ENCODE measurements around the gene SRGN. TPM values are rescaled to one million over a fixed set of nuclear protein-coding genes. Genes with fewer than 3 reads are reported as not detected.

SRGN gene
- total and polyA plus RNA-seq, 2 donors (not counting 1 experiment from before 2014, with no cell fraction given), result 83.9 to 363 TPM

DNA sequence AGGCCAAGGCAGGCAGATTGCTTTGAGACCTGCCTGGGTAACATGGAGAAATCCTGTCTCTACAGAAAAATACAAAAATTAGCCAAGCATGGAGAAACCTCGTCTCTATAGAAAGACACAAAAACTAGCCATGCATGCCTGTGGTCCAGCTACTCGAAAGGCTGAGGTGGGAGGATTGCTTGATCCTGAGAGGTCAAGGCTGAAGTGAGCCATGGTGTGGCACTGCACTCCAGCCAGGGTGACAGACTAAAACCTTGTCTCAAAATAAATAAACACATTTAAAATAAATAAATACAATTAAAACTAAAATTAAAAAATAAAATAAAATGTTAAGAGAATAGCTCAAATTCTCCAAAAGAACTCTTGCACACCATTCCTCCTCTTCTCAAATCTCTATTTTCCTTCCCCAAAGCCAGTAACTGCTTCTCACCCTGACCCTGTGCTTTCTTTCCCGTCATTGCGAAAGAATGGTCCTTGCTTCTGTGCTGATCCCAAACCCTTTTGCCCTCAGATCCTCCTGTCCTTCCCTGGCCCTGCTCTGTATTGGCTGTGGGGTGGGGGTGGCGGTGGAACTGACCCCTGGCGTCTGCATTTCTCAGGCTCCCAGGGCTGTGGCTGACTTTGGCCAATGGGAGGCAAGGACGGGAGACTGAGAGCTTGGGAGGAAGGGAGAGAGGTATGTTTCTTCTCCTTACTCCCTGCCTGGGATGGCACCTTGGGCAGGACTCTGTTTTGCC lies 12.4 kb downstream of the SRGN start:
- H3K4me2 ChIP-seq (ENCODE audit: extremely low read depth, insufficient read depth, low read length), result peak overlapping the region; percentile 3
- no peaks in the 10 kb centered on the region for H3K4me1 ChIP-seq (ENCODE audit: control insufficient read depth, extremely low read depth, insufficient read depth, low read length)
- no peaks in the 10 kb centered on the region for H3K27me3 ChIP-seq (ENCODE audit: control insufficient read depth, insufficient read depth, low read length)
- no peaks in the 10 kb centered on the region for H3K79me2 ChIP-seq (ENCODE audit: control insufficient read depth, insufficient read depth, low read length)
- H3K4me3 ChIP-seq (replicated peaks in 1 of 4; ENCODE audit: control extremely low read depth in 1 of 4, insufficient read depth in 1 of 4, low read depth in 3 of 4, low read length in 4 of 4), result no peak overlapping the region
- no peak for TF ChIP-seq EZH2 (IDR thresholded peaks at IDR 0.05; ENCODE audit: low read length, missing control alignments)
- TF ChIP-seq, protein P1, sequence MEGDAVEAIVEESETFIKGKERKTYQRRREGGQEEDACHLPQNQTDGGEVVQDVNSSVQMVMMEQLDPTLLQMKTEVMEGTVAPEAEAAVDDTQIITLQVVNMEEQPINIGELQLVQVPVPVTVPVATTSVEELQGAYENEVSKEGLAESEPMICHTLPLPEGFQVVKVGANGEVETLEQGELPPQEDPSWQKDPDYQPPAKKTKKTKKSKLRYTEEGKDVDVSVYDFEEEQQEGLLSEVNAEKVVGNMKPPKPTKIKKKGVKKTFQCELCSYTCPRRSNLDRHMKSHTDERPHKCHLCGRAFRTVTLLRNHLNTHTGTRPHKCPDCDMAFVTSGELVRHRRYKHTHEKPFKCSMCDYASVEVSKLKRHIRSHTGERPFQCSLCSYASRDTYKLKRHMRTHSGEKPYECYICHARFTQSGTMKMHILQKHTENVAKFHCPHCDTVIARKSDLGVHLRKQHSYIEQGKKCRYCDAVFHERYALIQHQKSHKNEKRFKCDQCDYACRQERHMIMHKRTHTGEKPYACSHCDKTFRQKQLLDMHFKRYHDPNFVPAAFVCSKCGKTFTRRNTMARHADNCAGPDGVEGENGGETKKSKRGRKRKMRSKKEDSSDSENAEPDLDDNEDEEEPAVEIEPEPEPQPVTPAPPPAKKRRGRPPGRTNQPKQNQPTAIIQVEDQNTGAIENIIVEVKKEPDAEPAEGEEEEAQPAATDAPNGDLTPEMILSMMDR (conservative IDR thresholded peaks at IDR 0.05 in 1 of 2, IDR thresholded peaks at IDR 0.05 in 1 of 2; ENCODE audit: low read depth in 1 of 2, low read length in 2 of 2), result no peak
- H2AFZ ChIP-seq (ENCODE audit: low read length), result no peak overlapping the region
- no peak overlapping the region for H3K27ac ChIP-seq (ENCODE audit: insufficient read depth, low read length)
- no peaks in the 10 kb centered on the region for H3K9me3 ChIP-seq (ENCODE audit: control insufficient read depth, insufficient read depth, low read depth, low read length)
- no peaks in the 10 kb centered on the region for H4K20me1 ChIP-seq (ENCODE audit: control insufficient read depth, extremely low read depth, insufficient read depth, low read length)
- DNase-seq (ENCODE audit: low read depth in 2 of 2), result peak in 1 of 2 donors; percentile 29
- no peak overlapping the region for H3K9ac ChIP-seq (ENCODE audit: insufficient read depth, low read length)
- no peaks in the 10 kb centered on the region for H3K36me3 ChIP-seq (ENCODE audit: control insufficient read depth, insufficient read depth, low read length)

DNA sequence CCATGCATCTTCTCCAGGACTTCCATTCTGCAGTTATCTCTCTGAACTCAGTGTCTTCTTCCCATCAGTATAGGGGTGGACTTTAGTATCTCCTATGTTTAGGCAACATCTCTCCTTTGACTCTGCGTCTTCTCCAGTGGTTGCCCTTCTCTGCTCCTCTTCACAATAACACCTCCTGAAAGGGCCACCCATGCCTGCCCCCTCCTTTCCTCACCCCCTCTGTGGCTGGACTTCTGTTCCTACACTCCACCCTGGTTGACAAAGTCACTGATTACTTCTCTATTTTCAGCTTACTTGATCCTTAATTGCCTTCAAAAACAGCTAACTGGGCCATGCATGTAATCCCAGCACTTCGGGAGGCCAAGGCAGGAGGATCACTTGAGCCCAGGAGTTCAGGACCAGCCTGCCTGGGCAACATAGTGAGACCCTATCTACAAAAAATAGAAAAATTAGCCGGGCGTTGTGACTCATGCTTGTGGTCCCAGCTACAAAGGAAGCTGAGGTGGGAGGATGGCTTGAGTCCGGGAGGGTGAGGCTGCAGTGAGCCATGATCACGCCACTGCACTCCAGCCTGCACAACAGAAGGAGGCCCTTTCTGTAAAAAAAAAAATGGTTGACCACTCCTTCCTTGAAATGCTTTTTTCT lies 13.7 kb downstream of the SRGN start:
- Histone ChIP-seq H3K36me3 (ENCODE audit: control insufficient read depth, insufficient read depth, low read length) (no peaks in the 10 kb centered on the region), H3K9ac (ENCODE audit: insufficient read depth, low read length) (no peak overlapping the region), H3K4me1 (ENCODE audit: control insufficient read depth, extremely low read depth, insufficient read depth, low read length) (no peaks in the 10 kb centered on the region), H3K79me2 (ENCODE audit: control insufficient read depth, insufficient read depth, low read length) (no peaks in the 10 kb centered on the region), H3K4me3 (replicated peaks in 1 of 4; ENCODE audit: control extremely low read depth in 1 of 4, insufficient read depth in 1 of 4, low read depth in 3 of 4, low read length in 4 of 4) (no peak overlapping the region), H3K9me3 (ENCODE audit: control insufficient read depth, insufficient read depth, low read depth, low read length) (no peaks in the 10 kb centered on the region), H2AFZ (ENCODE audit: low read length) (no peak overlapping the region), H3K27me3 (ENCODE audit: control insufficient read depth, insufficient read depth, low read length) (no peaks in the 10 kb centered on the region), H3K27ac (ENCODE audit: insufficient read depth, low read length) (no peak overlapping the region), H3K4me2 (ENCODE audit: extremely low read depth, insufficient read depth, low read length) (no peak overlapping the region), H4K20me1 (ENCODE audit: control insufficient read depth, extremely low read depth, insufficient read depth, low read length) (no peaks in the 10 kb centered on the region)
- DNase-seq (ENCODE audit: low read depth in 2 of 2), result peak; percentile 34 to 68
- no peak for TF ChIP-seq EZH2 (IDR thresholded peaks at IDR 0.05; ENCODE audit: low read length, missing control alignments)
- TF ChIP-seq, protein P1 (conservative IDR thresholded peaks at IDR 0.05 in 1 of 2, IDR thresholded peaks at IDR 0.05 in 1 of 2; ENCODE audit: low read depth in 1 of 2, low read length in 2 of 2), result no peak

DNA sequence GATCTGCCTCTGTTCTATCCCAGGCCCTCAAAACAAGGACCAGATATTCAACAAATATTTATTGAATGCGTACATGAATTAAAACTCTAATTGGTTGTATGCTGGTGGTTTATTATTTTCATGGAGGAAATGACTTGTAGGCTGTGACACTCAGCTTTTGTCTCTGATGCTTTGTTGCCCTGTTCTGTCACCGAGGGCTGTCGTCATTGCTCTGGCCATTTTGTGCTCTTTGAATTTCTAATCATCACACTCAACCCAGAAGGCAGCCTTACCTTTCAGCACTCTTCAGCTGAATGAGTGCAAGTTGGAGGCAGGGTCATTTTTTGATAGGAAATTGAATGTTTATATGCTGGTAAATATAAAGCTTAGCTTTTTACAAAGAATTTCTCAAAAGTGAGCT lies 14.5 kb downstream of the SRGN start:
- Histone ChIP-seq H3K4me2 (ENCODE audit: extremely low read depth, insufficient read depth, low read length) (no peak overlapping the region), H3K9ac (ENCODE audit: insufficient read depth, low read length) (no peak overlapping the region)
- no peak for DNase-seq (ENCODE audit: low read depth in 2 of 2)

More for the DNA sequence above, 14.5 kb downstream of the SRGN start:
- H3K27me3 ChIP-seq (ENCODE audit: control insufficient read depth, insufficient read depth, low read length), result no peaks in the 10 kb centered on the region
- no peak overlapping the region for H3K4me3 ChIP-seq (replicated peaks in 1 of 4; ENCODE audit: control extremely low read depth in 1 of 4, insufficient read depth in 1 of 4, low read depth in 3 of 4, low read length in 4 of 4)
- H3K9me3 ChIP-seq (ENCODE audit: control insufficient read depth, insufficient read depth, low read depth, low read length), result no peaks in the 10 kb centered on the region
- no peak overlapping the region for H2AFZ ChIP-seq (ENCODE audit: low read length)
- H3K27ac ChIP-seq (ENCODE audit: insufficient read depth, low read length), result no peak overlapping the region
- TF ChIP-seq, protein P1 (conservative IDR thresholded peaks at IDR 0.05 in 1 of 2, IDR thresholded peaks at IDR 0.05 in 1 of 2; ENCODE audit: low read depth in 1 of 2, low read length in 2 of 2), result no peak
- TF ChIP-seq EZH2 (IDR thresholded peaks at IDR 0.05; ENCODE audit: low read length, missing control alignments), result no peak
- H3K79me2 ChIP-seq (ENCODE audit: control insufficient read depth, insufficient read depth, low read length), result no peaks in the 10 kb centered on the region
- H4K20me1 ChIP-seq (ENCODE audit: control insufficient read depth, extremely low read depth, insufficient read depth, low read length), result no peaks in the 10 kb centered on the region
- no peaks in the 10 kb centered on the region for H3K36me3 ChIP-seq (ENCODE audit: control insufficient read depth, insufficient read depth, low read length)
- H3K4me1 ChIP-seq (ENCODE audit: control insufficient read depth, extremely low read depth, insufficient read depth, low read length), result no peaks in the 10 kb centered on the region
